RPMI8226 (cell line): ENCODE measurements around the gene PRADC1.
"Not testable (repeated sequence)": the region's sequence is repeated elsewhere in the genome, so short reads cannot be mapped to it uniquely, and the experiment has no call there.

ENCODE experiments used
- DNase-seq: peaks from one replicate; pipeline ENCODE4 v3.0.0-alpha.2; 2015

PRADC1 gene

GRCh38 chr2:73200281-73200680, 32.8 kb downstream of the PRADC1 start:
- DNase-seq, result not testable (repeated sequence)

DNA sequence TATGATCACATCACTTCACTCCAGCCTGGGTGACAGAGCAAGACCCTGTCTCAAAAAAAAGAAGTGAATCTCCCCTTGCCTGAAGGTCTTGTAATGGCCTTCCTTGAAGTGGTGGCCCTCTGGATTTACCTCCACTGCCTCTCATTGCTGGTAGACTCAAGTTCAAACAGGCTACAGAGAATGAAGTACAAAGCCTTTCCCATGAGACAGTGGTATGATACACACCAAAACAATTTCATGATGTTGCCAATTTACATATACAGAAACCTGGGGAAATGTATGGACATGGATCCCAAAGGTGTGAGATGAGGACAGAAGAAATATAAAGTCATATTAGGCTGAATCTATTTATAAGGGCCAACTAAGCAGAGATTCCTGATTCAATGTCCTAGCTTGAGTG, 35.5 kb downstream of the PRADC1 start:
- DNase-seq, result no peak

DNA sequence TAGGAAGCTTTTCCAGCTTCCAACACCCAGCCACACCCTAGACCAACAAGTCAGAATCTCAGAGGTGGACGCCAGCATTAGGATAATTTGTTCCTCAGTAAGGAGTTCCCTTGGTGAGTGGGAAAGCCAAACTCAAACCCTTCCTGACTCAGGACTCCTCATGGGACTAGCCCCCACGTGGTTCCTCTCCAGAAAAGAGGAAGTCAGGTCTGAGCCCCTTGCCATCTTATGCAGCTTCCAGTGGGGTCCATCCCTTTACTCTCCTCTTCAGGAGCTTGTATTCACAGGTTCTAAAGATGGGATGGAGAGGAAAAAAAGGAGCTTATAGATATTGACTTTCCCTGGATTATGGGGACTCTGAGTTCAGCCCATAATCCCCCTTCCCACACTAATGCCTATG, 45.5 kb downstream of the PRADC1 start:
- no peak for DNase-seq

DNA sequence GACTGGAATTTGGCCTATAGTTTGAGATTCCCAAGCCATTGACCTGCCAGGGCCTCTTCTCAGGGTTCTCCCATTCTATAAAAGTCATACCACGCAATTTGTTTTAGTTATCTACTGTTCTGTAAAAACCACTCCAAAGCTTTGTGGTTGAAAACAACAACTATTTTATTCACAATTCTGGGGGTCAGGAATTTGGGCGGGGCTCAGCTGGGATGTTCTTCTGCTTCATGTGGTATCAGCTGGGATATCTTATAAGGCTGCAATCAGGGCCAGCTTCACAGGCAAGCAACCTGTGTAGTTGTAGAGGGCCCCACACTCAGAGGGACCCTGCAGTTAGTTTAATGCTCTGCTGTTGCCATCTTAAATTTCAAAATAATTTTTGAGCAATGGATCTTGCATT, 47.1 kb downstream of the PRADC1 start:
- DNase-seq, result no peak
